GM19240 (cell line): Measurements from ENCODE around the gene METTL26.
"Not testable (repeated sequence)": the region's sequence is repeated elsewhere in the genome, so short reads cannot be mapped to it uniquely, and the experiment has no call there.

ENCODE experiments used
- DNase-seq: peaks from one replicate; pipeline ENCODE4 v3.0.0; 2011; ENCODE audit warnings: low spot score; ENCODE audit not compliant: insufficient read length

Gene METTL26

DNA sequence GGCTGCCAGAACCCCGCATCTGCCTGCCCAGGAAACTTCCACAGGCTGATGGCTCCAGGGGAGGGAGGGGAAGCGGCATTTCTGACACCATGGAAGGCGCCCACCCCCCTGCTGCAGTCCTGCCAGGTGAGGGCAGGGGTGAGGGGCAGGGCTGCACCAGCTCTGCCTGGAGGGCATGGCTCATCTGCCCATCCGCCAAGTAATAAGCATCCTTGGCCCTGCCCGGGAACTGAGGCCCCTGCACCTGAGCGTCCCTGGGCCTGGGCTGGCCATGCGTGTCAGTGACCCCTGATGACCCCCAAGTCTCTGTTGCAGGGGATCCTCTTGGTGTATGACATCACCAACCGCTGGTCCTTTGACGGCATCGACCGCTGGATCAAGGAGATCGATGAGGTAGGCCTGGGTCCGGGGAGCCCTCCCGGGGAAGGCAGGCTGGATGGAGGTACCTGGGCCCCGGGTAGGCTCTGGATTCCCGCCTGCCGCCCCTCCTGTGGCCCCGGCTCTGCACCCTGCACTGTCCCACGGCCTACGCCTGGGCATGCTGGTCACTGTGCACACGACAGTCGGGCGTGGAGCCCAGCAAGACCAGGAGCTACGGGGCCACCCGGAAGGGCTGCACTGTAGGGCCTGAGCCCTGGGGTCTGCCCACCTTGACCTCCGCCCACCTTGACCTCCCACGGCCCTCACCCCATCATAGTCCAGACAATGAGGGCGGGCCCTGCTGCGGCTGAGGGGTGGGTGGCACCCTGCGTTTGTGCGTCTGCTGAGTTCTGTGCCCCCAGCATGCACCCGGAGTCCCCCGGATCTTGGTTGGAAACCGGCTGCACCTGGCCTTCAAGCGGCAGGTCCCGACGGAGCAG is 10.8 kb downstream of the METTL26 start:
- DNase-seq, result no peak

DNA sequence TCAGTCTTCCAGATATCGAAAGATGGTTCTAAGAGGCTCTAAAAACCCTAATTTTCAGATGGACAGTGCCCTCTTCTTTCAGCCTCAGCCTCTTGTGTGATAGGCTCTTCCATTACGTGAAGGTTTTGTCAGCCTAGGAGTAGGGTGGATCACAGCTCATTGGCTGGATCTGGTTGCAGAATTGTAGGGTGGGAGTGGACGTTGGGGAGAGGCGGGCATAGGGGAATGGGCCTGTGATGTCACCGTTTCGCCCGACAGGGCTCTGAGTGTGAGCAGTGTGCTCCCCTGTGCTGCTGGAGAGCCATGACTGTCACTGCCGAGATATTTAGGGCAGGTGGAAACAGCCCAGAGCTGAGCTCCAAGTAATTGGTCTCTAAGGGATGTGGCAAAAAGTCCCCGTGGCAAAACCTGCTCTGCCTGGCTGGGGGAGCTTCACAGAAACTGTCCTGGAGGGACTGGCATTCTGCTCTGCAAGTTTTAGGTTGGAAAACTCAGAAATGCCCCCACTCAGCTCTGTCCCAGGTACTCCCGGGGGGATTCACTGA is 11.5 kb downstream of the METTL26 start:
- no peak for DNase-seq

DNA sequence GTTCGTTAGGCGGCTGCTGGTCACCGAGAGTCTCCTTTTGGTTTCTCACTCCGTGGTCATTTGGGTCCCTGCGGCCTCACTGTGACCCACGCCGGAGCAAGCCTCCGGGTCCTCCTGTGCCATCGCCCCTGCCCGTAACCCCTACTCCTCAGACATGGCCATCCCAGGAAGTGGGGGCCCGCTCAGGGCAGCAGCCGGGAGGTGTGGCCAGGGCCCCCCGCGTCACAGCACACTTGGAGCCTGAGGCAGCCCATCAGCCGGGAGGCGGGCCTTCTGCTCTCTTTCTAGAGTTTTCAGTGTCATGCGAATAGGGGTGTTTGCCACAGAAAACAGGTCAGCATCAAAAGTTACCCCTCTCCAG is 13.2 kb downstream of the METTL26 start:
- DNase-seq, result no peak

DNA sequence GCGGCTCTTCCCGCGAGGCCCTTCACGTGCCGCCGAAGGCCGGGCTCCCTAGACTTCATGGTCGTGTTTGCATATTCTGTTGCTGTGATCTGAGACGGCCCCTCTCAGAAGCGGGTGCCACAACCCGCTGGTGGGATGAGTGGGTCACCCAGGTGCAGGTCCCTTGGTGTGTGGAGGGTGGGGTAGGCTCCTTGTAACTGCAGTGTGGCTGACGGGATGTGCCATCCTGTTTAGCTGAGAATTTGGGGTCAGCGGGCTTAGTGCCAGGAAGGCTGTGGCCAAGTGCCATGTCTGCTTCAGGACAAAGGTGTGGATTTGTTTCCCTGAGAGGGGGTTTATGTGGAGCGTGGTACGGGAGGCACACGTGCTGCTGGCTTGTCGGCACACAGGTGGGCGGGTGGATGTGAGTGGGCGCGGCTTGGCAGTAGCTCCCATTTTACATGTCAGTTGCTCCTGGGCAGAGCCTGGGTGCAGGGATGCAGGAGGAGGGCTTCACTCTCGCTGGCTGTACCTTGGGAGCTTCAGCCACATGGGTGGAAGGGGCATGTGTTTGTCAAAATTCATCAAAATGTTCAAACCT is 14.5 kb downstream of the METTL26 start:
- DNase-seq, result no peak

DNA sequence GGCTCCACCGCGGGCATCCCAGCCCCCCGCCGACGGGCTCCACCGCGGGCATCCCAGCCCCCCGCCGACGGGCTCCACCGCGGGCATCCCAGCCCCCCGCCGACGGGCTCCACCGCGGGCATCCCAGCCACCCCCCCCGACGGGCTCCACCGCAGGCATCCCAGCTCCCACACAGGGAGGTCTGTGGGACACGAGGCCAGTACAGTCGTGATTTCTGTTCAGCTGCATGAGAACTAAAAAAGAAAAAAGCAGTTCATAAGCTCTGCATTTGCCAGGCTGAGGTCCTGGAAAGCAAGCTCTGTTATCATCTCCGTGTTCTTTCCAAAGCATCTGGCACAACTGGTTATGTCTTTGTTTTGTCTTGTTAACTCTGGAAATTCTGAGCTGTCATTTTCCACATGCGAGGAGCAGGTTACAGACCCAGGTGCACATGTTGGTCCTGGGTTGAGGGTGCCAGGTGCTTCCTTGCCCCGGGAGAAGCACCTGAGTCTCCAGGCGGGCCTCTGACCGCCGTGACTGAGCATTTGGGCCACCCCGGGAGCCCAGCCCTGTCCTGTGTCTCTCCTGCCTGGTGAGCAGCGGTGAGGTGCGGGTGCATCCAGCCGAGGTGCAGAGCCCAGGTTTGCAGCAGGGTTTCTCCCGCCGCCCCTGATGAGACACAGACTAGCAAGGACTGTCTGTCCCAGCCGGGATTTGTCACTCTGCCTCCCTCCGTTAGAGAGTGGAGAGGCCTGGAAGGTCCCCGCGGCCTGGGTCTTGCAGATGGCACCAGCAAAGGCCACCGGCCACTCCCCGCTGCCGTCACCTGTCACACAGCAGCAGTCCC is 15.2 kb downstream of the METTL26 start:
- DNase-seq, result no peak

DNA sequence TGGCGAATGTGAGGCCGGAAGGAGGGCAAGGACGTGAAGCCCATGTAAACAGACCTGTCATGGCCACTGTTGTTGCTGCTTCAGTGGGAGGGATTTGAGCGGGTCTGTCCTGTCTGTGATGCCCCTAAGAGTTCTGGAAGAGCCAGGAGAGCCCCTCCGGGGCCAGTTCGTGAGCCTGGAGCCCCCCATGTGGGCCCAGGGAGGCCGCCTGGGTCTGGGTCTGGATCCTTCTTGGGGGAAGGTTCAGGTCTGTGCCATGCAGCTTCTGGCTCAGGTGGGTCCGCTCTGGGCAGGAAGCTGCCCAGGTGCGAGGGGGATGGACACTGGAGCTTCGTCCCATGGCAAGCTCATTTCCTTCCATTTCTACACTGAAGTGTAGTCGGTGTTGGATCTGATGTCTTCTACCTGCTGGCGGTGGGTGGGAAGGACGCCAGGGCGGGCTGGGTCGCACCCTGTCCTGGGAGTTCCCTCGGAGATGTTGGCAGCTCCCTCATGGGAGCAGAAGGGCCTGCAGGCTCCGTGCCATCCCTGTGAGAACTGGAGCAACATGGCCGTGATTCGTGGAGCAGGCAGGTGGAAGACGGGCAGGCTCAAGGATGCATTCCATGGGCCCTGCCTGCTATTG is 16.5 kb downstream of the METTL26 start:
- DNase-seq, result no peak

DNA sequence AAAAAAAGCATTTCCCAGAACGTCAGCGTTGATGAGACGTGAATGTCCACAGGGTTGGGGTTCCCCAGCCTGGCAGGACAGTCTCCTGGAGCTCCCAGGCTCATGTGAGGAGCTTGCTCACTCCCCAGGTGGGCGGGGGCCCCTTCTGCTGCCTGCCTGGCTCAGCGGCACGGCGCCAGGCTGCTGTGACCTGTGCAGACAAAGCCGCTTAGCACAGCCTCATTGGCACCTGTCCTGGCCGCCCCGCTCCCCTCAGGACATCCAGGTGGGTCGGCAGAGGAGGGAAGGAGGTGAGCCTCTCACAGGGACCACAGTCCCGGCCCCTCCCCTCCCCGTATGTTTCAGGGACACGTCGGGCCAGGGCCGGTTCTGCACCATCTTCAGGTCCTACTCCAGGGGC is 18.2 kb downstream of the METTL26 start:
- no peak for DNase-seq

DNA sequence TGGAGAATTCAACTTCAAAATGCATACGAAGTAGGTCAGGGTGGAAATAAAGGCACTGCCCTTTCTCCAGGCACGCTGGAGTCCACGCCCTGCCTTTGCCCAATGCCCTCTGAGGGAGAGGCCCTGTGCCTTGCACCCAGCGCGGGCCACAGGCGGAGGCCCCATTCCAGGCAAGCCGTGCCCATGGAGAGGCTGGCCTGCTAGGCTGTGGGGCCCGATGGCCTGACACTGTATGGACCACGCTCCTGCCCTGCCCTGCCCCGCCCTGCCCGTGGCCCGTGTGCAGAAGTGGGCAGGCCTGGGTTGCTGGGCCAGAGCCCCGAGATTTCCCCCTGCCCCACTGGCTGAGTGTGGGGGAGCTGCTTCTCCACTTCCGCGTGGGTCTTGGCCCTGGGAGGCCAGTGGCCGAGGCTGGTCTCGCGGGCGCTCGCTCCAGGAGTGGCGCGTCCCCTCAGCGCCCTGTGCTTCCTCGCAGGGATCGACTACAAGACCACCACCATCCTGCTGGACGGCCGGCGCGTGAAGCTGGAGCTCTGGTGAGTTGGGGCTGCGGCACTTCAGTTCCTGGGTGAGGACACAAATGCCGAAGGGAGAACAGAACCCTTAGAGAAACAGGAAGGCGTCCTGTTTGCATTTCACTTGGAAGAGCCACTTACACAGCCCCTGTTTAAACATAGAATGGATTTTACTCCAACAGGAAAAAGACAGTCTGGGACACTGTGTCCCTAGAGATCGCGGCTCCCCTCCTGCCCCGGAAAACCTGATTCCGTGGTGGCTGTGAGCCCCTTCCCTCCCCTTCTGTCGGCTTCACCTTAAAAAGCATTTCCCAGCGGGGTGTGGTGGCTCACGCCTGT is 19.1 kb downstream of the METTL26 start:
- no peak for DNase-seq

DNA sequence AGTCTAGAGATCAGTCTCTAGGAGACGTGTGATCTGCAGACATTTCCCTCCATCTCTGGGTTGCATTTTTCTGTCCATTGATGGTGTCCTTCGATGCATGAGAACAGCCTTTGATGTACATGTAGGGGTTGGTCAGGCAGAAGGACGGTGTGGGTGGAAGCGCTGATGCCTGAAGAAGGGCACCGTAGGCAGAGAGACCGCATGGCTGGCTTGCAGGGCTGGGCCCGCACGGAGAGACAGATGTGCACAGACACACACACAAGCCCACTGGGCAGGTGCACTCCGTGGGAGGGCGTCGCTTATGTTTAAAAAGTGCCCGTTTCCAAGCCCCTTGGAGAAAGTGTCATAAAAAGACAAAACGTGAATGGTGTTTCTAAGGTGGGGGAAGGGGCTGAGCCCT is 21.0 kb downstream of the METTL26 start:
- DNase-seq, result no peak

DNA sequence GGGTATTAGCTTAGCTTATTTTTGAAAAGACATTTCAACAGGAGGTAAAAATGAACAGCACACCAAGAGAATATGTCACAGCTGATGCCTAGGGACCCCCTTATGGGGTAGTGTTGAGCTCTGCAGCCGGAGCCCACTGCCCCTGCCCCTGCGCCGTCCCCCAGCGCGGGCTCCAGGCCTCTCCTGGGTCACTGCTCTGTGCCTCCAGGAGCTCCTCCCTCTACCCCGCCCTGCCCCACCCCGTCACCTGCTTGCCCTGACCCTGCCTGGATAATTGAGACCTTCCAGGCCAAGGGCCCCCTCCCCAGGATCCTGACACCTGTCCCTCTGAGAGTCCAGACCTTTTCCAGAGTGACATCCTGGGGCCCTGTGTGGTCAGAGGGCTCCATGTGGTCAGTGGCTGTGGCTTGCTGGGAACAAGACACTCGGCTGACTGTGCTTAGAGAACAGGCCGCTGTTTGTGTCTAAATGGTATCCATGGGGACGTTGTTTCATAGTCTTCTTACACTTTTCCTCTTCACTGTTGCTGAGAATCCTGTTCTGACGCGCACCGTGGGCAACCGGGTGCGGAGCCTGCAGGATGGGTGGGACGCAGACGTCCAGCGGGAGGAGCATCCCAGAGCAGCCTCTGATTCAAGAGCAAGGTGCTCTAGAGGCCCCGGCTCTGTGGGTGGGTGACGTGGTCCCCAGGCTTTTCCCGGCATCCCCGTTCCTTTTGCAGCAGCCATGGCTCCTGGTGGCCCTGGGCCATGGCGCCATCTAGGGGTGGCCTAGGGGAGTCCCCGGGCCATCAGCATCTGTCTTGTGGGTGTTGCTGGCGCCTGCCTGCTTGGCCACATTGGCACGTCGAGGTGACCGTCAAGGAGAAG is 25.4 kb downstream of the METTL26 start:
- DNase-seq, result no peak

DNA sequence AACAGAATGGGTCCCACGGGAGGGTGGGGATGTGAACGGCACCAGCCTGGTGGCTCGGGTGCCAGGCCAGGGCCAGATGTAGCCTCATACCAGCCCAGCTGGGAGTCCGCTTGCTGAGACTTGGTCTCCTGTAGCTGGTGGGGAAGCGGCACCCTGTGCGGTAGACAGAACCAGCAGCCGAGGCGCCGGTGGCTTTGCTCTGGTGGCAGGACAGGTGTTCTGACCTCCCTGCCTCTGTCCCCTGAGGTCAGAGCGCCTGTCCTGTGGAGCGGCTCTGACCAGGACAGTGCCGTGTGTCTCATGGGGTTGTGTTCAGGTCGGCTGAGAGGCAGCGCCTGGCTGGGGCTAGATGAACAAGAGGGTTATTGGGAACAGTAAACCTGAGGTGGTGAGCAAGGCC is 26.1 kb downstream of the METTL26 start:
- DNase-seq, result no peak

DNA sequence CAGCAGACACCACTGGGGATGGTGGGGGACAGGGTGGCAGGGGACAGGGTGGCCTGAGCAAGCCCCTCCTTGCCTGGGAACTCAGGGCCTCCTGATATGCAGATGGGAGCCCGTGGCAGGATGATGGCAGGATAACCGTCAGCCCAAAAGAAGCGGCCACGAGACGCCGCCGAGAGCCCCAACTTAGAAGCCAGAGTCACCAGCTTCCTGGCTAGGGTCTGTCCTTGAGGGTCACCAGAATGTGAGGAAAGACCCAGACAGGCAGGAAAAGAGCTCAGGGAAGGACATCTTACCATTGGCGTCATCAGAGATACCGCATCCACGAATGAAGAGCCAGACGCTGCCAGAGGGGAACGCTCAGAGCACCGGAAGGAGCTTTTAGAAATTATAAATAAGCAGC is 26.8 kb downstream of the METTL26 start:
- no peak for DNase-seq

DNA sequence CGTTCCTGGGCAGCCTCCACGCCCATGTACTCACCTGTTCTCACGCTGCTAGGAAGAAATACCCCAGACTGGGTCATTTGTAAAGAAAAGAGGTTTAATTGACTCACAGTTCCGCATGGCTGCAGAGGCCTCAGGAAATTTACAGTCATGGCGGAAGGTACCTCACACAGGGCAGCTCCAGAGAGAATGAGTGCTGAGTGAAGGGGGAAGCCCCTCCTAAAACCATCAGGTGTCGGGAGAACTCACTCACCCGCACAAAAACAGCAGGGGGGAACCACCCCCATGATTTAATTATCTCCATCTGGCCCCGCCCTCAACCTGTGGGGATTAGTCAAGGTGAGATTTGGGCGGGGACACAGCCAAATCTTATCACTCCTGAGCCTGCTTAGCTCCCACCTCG is 28.1 kb downstream of the METTL26 start:
- DNase-seq, result no peak

DNA sequence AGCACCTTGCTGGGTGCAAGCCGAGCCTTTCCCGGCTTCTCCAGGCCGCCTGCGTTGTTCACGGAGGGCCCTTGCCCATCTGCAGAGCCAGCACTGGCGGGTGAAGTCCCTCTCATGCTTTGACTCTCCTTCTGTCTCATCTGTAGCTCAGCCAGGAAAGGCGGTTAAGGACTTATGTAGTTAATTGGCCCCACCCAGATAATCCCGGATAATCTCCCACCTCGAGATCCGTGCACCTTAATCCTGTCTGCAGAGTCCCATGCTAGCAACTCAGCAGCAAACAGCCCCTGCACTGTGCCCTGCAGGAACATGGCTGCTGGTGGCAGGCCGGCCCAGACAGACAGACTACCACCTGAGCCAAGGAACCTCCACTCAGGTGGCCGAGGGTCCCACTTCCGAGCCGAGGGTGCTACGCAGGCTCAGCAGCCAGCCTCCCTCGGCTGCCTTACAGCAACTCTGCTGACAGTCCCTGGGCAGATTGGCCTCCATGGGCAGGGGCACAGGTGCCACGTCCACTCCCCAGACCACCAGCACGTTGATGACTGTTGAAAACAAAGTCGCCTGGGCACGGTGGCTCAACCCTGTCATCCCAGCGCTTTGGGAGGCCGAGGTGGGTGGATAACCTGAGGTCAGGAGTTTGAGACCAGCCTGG is 29.3 kb downstream of the METTL26 start:
- no peak for DNase-seq

DNA sequence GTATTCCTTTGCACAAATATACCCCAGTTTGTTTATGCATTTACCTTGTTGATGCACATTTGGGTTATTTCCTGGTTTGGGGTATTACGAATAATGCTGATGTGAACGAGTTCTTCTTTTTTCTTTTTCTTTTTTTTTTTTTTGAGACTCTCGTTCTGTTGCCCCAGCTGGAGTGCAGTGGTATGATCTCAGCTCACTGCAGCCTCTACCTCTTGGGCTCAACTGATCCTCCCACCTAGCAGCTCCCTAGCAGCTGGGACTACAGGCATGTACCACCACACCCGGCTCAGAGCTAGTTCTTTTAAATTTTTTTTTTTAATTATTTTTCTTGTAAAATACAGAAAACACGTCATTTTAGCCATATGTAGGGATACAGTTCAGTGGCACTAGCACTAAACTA is 32.2 kb downstream of the METTL26 start:
- DNase-seq, result no peak

DNA sequence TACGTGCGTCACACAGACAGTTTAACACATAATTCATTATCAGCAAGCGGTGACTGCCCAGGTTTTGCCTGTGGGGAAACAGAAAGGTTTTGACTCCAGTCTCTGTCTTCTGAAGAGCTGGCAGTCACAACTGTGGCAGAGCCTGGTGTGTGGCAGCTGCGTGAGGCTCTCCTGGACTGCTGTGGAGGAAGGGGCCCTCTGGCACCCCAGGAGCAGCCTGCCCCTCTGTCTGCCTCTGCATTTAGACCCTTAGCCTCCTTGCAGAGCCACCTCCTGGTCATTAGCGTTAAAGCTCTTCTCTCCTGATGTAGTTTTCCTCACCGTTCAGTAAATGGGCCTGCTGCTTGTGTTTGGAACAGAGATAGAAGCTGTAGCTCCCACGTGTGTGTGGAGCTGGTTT is 35.3 kb downstream of the METTL26 start:
- DNase-seq, result no peak

DNA sequence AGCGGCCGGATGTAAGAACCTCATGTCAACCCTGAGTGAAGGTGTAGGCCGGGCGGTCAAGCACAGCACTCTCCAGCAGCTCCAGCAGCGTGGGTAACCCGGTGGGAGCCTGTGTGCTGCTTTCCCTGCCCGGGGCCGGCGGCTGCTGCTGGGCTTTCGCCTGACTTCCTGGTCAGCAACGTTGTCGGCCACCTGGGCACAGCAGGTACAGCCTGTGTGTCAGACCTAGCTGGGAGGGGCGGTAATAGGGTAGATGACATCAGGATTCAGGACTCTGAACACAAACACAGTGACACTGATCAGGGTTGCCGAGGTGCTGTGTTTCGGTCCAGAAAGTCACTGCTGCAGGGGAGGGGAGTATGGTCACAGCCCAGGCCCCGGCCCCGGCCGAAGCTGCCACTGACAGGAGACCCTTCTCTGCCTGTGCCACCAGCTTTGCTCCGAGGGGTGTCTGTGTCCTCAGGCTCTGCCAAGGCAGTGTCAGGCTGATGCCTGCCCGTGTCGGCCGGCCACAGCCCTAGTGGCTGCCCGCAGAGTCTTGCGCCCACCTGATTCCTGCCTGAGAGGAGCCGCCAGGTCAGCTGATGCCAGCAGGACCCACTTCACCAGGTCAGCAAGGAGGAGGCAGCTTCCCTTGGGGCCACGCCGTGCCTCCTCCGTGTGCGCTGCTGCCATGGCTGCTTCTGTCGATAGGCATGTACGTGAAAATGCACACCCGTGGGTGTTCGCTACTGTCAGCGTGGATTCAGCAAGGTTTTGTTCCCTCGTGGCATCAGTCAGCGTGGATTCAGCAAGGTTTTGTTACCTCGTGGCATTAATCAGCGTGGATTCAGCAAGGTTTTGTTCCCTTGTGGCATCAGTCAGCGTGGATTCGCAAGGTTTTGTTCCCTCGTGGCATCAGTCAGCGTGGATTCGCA is 37.0 kb downstream of the METTL26 start:
- no peak for DNase-seq

DNA sequence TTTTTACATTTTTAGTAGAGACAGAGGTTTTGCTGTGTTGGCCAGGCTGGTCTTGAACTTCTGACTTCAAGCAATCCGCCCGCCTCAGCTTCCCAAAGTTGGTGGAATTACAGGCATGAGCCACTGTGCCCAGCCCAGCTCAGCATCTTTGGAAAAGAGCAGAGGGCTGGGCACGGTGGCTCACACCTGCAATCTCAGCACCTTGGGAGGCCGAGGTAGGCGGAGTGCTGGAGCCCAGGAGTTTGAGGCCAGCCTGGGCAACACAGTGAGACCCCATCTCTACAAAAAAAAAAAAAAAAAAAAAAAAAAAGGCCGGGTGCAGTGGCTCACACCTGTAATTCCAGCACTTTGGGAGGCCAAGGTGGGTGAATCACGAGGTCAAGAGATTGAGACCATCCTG is 38.5 kb downstream of the METTL26 start:
- not testable (repeated sequence) for DNase-seq
